Neural cell (in vitro differentiated cells): ENCODE data around the gene BLOC1S5. TPM values are rescaled to one million over a fixed set of nuclear protein-coding genes. Genes with fewer than 3 reads are reported as not detected.

Experiments used
- H2AFZ ChIP-seq: fragments of 200-600, 300-800 bp; sonication (generic), shearing (Covaris generic); 2 replicates; pipeline ENCODE4 v1.6.0; 2014; ENCODE audit warnings: low read depth, mild to moderate bottlenecking, antibody characterized with exemption, low read length, moderate library complexity
- H3F3A ChIP-seq: fragments of 200-600 bp; shearing (Covaris generic); 2 replicates; pipeline ENCODE4 v1.6.1; 2016; ENCODE audit warnings: mild to moderate bottlenecking, moderate library complexity, mixed read lengths, antibody characterized with exemption, low read length; ENCODE audit not compliant: insufficient read depth, poor library complexity, severe bottlenecking
- H3K27ac ChIP-seq: fragments of 200-600, 300-800 bp; sonication (generic), shearing (Covaris generic); 2 replicates; pipeline ENCODE4 v1.5.1; 2014; ENCODE audit warnings: mild to moderate bottlenecking, low read length, moderate library complexity
- H3K27me3 ChIP-seq: fragments of 300-800, 200-600 bp; sonication (generic), shearing (Covaris generic); 2 replicates; pipeline ENCODE4 v1.6.0; 2014; ENCODE audit warnings: mild to moderate bottlenecking, low read depth, low read length, moderate library complexity; ENCODE audit not compliant: insufficient read depth
- H3K36me3 ChIP-seq: fragments of 300-800, 200-600 bp; sonication (generic), shearing (Covaris generic); 2 replicates; pipeline ENCODE4 v1.5.1; 2014; ENCODE audit warnings: mild to moderate bottlenecking, antibody characterized with exemption, low read length, moderate library complexity; ENCODE audit not compliant: insufficient read depth
- H3K4me2 ChIP-seq: fragments of 300-800, 200-600 bp; sonication (generic), shearing (Covaris generic); 2 replicates; pipeline ENCODE4 v1.6.0; 2014; ENCODE audit warnings: mild to moderate bottlenecking, low read length
- H3K4me3 ChIP-seq: fragments of 300-800, 200-600 bp; sonication (generic), shearing (Covaris generic); 2 replicates; pipeline ENCODE4 v1.5.1; 2014; ENCODE audit warnings: mild to moderate bottlenecking, low read length, moderate library complexity
- H3K79me2 ChIP-seq: fragments of 200-600 bp; shearing (Covaris generic); replicated peaks from 2 replicates; pipeline ENCODE4 v1.6.0; 2014; ENCODE audit warnings: mild to moderate bottlenecking, low read length, moderate library complexity; ENCODE audit not compliant: insufficient read depth
- H3K9ac ChIP-seq: fragments of 300-800, 200-600 bp; sonication (generic), shearing (Covaris generic); 2 replicates; pipeline ENCODE4 v1.6.1; 2016; ENCODE audit warnings: mild to moderate bottlenecking, low read length, mixed read lengths
- H3K9me2 ChIP-seq: fragments of 200-600 bp; shearing (Covaris generic); 2 replicates; pipeline ENCODE4 v1.6.1; 2016; ENCODE audit warnings: mild to moderate bottlenecking, low read length, mixed read lengths; ENCODE audit not compliant: insufficient read depth
- H3K9me3 ChIP-seq: fragments of 200-600, 300-800 bp; sonication (generic), shearing (Covaris generic); 2 replicates; pipeline ENCODE4 v1.6.1; 2016; ENCODE audit warnings: mild to moderate bottlenecking, mixed run types, low read length, moderate library complexity, mixed read lengths
- H4K20me1 ChIP-seq: fragments of 200-600 bp; shearing (Covaris generic); 2 replicates; pipeline ENCODE4 v1.6.1; 2016; ENCODE audit warnings: mild to moderate bottlenecking, mixed run types; ENCODE audit not compliant: insufficient read depth
- EP300 ChIP-seq: fragments of 450-650 bp; conservative IDR thresholded peaks from 2 replicates; pipeline ENCODE4 v1.6.1; 2014; ENCODE audit warnings: antibody characterized with exemption, mild to moderate bottlenecking, moderate library complexity; ENCODE audit not compliant: poor library complexity, severe bottlenecking
- EZH2 ChIP-seq: fragments of 200-600, 300-800 bp; shearing (Covaris generic), sonication (generic); IDR thresholded peaks from 2 replicates; pipeline ENCODE4 v1.6.1; 2014; ENCODE audit warnings: antibody characterized with exemption, low read length, borderline replicate concordance, mild to moderate bottlenecking; ENCODE audit not compliant: insufficient read depth, poor library complexity, severe bottlenecking
- MXI1 ChIP-seq: fragments of 450-650 bp; conservative IDR thresholded peaks from 2 replicates; pipeline ENCODE4 v1.6.1; 2014; ENCODE audit warnings: antibody characterized with exemption, mild to moderate bottlenecking; ENCODE audit not compliant: poor library complexity, severe bottlenecking
- POLR2AphosphoS5 ChIP-seq: IDR thresholded peaks from 2 replicates; pipeline ENCODE4 v1.6.1; 2012
- RAD21 ChIP-seq: fragments of 450-650 bp; conservative IDR thresholded peaks from 2 replicates; pipeline ENCODE4 v1.6.1; 2014; ENCODE audit warnings: antibody characterized with exemption, mild to moderate bottlenecking, moderate library complexity
- SMC3 ChIP-seq: fragments of 450-650 bp; conservative IDR thresholded peaks from 2 replicates; pipeline ENCODE4 v1.6.1; 2014; ENCODE audit warnings: antibody characterized with exemption, mild to moderate bottlenecking, moderate library complexity; ENCODE audit not compliant: poor library complexity
- TAF1 ChIP-seq: IDR thresholded peaks from 2 replicates; pipeline ENCODE4 v1.6.1; 2012; ENCODE audit warnings: low read depth
- polyA plus RNA-seq: library from polyadenylated mRNA; depleted of rRNA; stranded (reverse); fragments of >200 nt; gene quantifications from 2 replicates; pipeline ENCODE4 v1.2.3, GENCODE V29; 2014
- TF ChIP-seq, protein P1 (sequence below): IDR thresholded peaks from 2 replicates; pipeline ENCODE4 v1.6.1; 2012; ENCODE audit warnings: borderline replicate concordance
- TF ChIP-seq, protein P2 (sequence below): fragments of 450-650 bp; IDR thresholded peaks from 2 replicates; pipeline ENCODE4 v1.5.1; 2014; ENCODE audit warnings: antibody characterized with exemption, mild to moderate bottlenecking, moderate library complexity; ENCODE audit not compliant: poor library complexity, severe bottlenecking

The BLOC1S5 gene
- polyA plus RNA-seq, 1 donor from 2014 or later, result 12.2 TPM

DNA sequence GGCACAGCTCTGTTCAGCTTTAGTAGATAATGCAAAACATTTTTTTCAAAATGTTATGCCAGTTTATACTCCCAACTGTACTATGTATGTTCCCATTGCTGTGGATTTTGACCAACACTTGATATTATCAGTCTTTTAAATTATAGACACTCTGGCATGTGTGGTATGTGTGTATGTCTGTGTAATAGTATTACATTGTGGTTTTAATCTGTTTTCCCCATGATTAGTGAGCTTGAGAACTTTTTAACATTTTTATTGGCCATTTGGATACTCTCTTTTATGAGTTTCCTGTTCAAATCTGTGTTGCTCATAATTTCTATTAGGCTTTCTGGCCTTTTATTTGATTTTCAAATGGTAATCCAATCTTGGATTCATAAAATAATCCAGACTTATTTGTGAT lies 84.4 kb downstream of the BLOC1S5 start:
- H3K36me3 ChIP-seq, result no peaks in the 10 kb centered on the region
- H3K27ac ChIP-seq, result no peak overlapping the region
- H2AFZ ChIP-seq, result no peak overlapping the region
- no peaks in the 10 kb centered on the region for H3F3A ChIP-seq
- no peaks in the 10 kb centered on the region for H3K9me2 ChIP-seq
- no peaks in the 10 kb centered on the region for H3K79me2 ChIP-seq
- no peaks in the 10 kb centered on the region for H4K20me1 ChIP-seq
- TF ChIP-seq MXI1, result no peak
- TF ChIP-seq EP300, result no peak
- no peak for TF ChIP-seq TAF1
- no peak for TF ChIP-seq EZH2
- no peak for TF ChIP-seq POLR2AphosphoS5
- TF ChIP-seq, protein P1, sequence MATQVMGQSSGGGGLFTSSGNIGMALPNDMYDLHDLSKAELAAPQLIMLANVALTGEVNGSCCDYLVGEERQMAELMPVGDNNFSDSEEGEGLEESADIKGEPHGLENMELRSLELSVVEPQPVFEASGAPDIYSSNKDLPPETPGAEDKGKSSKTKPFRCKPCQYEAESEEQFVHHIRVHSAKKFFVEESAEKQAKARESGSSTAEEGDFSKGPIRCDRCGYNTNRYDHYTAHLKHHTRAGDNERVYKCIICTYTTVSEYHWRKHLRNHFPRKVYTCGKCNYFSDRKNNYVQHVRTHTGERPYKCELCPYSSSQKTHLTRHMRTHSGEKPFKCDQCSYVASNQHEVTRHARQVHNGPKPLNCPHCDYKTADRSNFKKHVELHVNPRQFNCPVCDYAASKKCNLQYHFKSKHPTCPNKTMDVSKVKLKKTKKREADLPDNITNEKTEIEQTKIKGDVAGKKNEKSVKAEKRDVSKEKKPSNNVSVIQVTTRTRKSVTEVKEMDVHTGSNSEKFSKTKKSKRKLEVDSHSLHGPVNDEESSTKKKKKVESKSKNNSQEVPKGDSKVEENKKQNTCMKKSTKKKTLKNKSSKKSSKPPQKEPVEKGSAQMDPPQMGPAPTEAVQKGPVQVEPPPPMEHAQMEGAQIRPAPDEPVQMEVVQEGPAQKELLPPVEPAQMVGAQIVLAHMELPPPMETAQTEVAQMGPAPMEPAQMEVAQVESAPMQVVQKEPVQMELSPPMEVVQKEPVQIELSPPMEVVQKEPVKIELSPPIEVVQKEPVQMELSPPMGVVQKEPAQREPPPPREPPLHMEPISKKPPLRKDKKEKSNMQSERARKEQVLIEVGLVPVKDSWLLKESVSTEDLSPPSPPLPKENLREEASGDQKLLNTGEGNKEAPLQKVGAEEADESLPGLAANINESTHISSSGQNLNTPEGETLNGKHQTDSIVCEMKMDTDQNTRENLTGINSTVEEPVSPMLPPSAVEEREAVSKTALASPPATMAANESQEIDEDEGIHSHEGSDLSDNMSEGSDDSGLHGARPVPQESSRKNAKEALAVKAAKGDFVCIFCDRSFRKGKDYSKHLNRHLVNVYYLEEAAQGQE, result no peak
- TF ChIP-seq RAD21, result no peak
- TF ChIP-seq, protein P2, sequence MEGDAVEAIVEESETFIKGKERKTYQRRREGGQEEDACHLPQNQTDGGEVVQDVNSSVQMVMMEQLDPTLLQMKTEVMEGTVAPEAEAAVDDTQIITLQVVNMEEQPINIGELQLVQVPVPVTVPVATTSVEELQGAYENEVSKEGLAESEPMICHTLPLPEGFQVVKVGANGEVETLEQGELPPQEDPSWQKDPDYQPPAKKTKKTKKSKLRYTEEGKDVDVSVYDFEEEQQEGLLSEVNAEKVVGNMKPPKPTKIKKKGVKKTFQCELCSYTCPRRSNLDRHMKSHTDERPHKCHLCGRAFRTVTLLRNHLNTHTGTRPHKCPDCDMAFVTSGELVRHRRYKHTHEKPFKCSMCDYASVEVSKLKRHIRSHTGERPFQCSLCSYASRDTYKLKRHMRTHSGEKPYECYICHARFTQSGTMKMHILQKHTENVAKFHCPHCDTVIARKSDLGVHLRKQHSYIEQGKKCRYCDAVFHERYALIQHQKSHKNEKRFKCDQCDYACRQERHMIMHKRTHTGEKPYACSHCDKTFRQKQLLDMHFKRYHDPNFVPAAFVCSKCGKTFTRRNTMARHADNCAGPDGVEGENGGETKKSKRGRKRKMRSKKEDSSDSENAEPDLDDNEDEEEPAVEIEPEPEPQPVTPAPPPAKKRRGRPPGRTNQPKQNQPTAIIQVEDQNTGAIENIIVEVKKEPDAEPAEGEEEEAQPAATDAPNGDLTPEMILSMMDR, result no peak
- no peak for TF ChIP-seq SMC3
- no peak overlapping the region for H3K4me2 ChIP-seq
- H3K9me3 ChIP-seq, result no peaks in the 10 kb centered on the region
- no peak overlapping the region for H3K9ac ChIP-seq
- H3K4me3 ChIP-seq, result no peak overlapping the region
- no peaks in the 10 kb centered on the region for H3K27me3 ChIP-seq

DNA sequence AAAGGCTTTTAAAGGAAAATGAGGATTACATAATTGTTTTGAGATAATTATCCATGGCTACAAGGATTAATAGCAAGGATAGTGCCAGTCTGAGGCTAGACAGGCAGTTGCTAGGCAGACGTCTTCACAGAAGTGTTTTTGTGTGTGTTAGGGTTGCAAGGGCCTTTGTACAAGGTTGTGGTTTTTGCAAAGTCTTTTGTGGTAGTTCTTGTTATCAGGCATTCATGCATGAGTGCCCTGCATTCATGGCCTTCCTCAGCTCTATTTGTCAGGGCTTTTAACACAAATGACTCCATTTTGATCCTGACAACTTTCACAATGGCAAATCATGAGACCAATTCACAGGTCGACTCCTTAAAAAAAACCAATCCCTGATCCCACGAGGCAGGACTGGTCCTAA lies 85.5 kb downstream of the BLOC1S5 start:
- no peak overlapping the region for H2AFZ ChIP-seq
- no peaks in the 10 kb centered on the region for H3K9me3 ChIP-seq
- H4K20me1 ChIP-seq, result no peaks in the 10 kb centered on the region
- H3K27me3 ChIP-seq, result no peaks in the 10 kb centered on the region
- no peak overlapping the region for H3K4me3 ChIP-seq
- H3K9me2 ChIP-seq, result no peaks in the 10 kb centered on the region
- H3K4me2 ChIP-seq, result no peak overlapping the region
- H3K9ac ChIP-seq, result no peak overlapping the region
- TF ChIP-seq EZH2, result no peak
- TF ChIP-seq EP300, result no peak
- no peak for TF ChIP-seq MXI1
- no peak for TF ChIP-seq TAF1
- TF ChIP-seq, protein P1, result no peak
- TF ChIP-seq SMC3, result no peak
- no peak for TF ChIP-seq POLR2AphosphoS5
- no peak for TF ChIP-seq RAD21
- TF ChIP-seq, protein P2, result no peak
- no peak overlapping the region for H3K27ac ChIP-seq
- H3F3A ChIP-seq, result no peaks in the 10 kb centered on the region
- H3K79me2 ChIP-seq, result no peaks in the 10 kb centered on the region
- H3K36me3 ChIP-seq, result no peaks in the 10 kb centered on the region
